GM19372 (cell line): ENCODE data around the gene NEGR1.

Source experiments
- ATAC-seq: cut with Tn5 transposase; IDR thresholded peaks from one replicate; pipeline ENCODE4 v1.9.1; 2021; ENCODE audit warnings: mild to moderate bottlenecking, low read depth, moderate library complexity; ENCODE audit not compliant: unreplicated experiment

Gene NEGR1

GRCh38 chr1:71599306-71599705 lies 683.0 kb downstream of the NEGR1 start:
- ATAC-seq = no peak

GRCh38 chr1:71593523-71593922 lies 688.8 kb downstream of the NEGR1 start:
- ATAC-seq = no peak

GRCh38 chr1:71592646-71593274 lies 689.6 kb downstream of the NEGR1 start:
- ATAC-seq = no peak

- no peak for ATAC-seq
These were observed 693.3 kb downstream of the NEGR1 start for GRCh38 chr1:71589005-71589404.

- ATAC-seq = no peak
These were observed 694.4 kb downstream of the NEGR1 start for GRCh38 chr1:71587961-71588360.

- ATAC-seq = no peak
These were observed 696.3 kb downstream of the NEGR1 start for GRCh38 chr1:71586030-71586429.

GRCh38 chr1:71583756-71584155 lies 698.6 kb downstream of the NEGR1 start:
- ATAC-seq = no peak

- no peak for ATAC-seq
These were observed 699.7 kb downstream of the NEGR1 start for GRCh38 chr1:71582673-71583072.

GRCh38 chr1:71577451-71578131 lies 704.7 kb downstream of the NEGR1 start:
- no peak for ATAC-seq

GRCh38 chr1:71572038-71572437 lies 710.3 kb downstream of the NEGR1 start:
- no peak for ATAC-seq

GRCh38 chr1:71566413-71566812 lies 715.9 kb downstream of the NEGR1 start:
- no peak for ATAC-seq

- ATAC-seq = no peak
These were observed 716.5 kb downstream of the NEGR1 start for GRCh38 chr1:71565831-71566230.

- ATAC-seq = no peak
These were observed 717.1 kb downstream of the NEGR1 start for GRCh38 chr1:71565262-71565661.

- no peak for ATAC-seq
These were observed 720.0 kb downstream of the NEGR1 start for GRCh38 chr1:71562298-71562697.

- ATAC-seq = no peak
These were observed 720.6 kb downstream of the NEGR1 start for GRCh38 chr1:71561729-71562128.

- ATAC-seq = no peak
These were observed 721.1 kb downstream of the NEGR1 start for GRCh38 chr1:71561206-71561605.

GRCh38 chr1:71559880-71560279 lies 722.5 kb downstream of the NEGR1 start:
- ATAC-seq = no peak

GRCh38 chr1:71557138-71557537 lies 725.2 kb downstream of the NEGR1 start:
- no peak for ATAC-seq

GRCh38 chr1:71548398-71548890 lies 733.9 kb downstream of the NEGR1 start:
- no peak for ATAC-seq

- no peak for ATAC-seq
These were observed 740.2 kb downstream of the NEGR1 start for GRCh38 chr1:71542155-71542554.

GRCh38 chr1:71533950-71534349 lies 748.4 kb downstream of the NEGR1 start:
- ATAC-seq = no peak

GRCh38 chr1:71532343-71532742 lies 750.0 kb downstream of the NEGR1 start:
- ATAC-seq = no peak
